Chondrocyte (in vitro differentiated cells): Measurements from ENCODE around the gene MEIS1. TPM values are rescaled to one million over a fixed set of nuclear protein-coding genes. Genes with fewer than 3 reads are reported as not detected.

ENCODE experiments used
- DNase-seq: peaks from one replicate; pipeline ENCODE4 v3.0.0; 2021; ENCODE audit warnings: mixed read lengths, low spot score
- H3K27ac Mint-ChIP-seq: one replicate; pipeline ENCODE4 v1.8.0; 2021; ENCODE audit warnings: mild to moderate bottlenecking, moderate library complexity, mixed read lengths; ENCODE audit not compliant: unreplicated experiment
- H3K27me3 Mint-ChIP-seq: 2 replicates; pipeline ENCODE4 v1.8.0; 2021; ENCODE audit warnings: low read depth, mixed read lengths
- H3K36me3 Mint-ChIP-seq: 2 replicates; pipeline ENCODE4 v1.8.0; 2021; ENCODE audit warnings: low read depth, mixed read lengths
- H3K4me1 Mint-ChIP-seq: 2 replicates; pipeline ENCODE4 v1.8.0; 2021; ENCODE audit warnings: low read depth, mild to moderate bottlenecking, mixed read lengths
- H3K4me3 Mint-ChIP-seq: one replicate; pipeline ENCODE4 v1.8.0; 2021; ENCODE audit warnings: mild to moderate bottlenecking, moderate library complexity, mixed read lengths; ENCODE audit not compliant: unreplicated experiment
- H3K9me3 Mint-ChIP-seq: 2 replicates; pipeline ENCODE4 v1.8.0; 2021; ENCODE audit warnings: low read depth, mixed read lengths
- total RNA-seq: library from RNA; stranded (reverse); gene quantifications from 3 replicates; pipeline ENCODE4 v1.2.1, GENCODE V29; 2021
- TF ChIP-seq, protein P1 (sequence below): fragments of 200-600 bp; sonication (generic); IDR thresholded peaks from 2 replicates; pipeline ENCODE4 v1.5.0; 2021; ENCODE audit warnings: antibody characterized with exemption, mild to moderate bottlenecking, moderate library complexity

MEIS1 gene
- total RNA-seq, 1 donor from 2014 or later = 18.5 TPM

DNA sequence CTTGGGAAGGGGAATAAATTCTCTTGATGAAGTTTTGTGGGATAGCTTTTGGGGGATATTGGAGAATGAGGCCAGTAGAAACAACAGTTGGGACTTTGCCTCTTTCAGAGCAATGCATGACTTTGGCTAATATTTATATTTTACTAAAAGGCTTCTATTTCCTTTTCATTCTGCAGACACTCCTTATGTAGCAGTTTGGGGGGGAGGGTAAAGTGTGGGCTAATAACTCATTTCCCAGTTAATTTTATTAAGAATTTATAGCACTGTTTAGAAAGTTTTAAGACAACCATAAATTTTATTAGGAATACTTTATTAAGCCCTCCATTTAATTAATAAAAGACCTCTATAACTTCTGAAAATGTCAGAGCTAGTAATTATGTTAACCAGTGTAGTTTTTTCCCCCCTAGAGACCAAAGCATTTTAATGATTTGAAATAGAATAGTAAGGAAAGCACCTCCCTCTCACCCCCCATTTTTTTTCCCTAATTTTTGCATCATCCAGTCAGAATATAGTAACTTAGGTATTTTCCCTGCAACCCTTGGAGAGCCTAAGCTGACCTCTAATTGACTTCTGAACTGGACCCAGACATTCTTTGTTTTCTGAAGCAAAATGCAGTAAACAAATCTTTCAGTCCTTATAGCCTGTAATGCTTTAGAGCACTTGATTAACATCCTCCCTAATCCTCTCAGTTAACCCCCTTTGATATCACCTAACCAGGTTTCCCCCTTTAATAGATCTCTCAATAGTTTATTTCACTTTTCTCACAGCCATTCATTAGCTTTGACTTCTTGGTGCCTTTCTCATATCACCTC, 5.0 kb upstream of the MEIS1 start:
- H3K27me3 Mint-ChIP-seq = peaks cover 54% of the 10 kb centered on the region
- no peaks in the 10 kb centered on the region for H3K36me3 Mint-ChIP-seq
- no peak overlapping the region for H3K27ac Mint-ChIP-seq
- H3K9me3 Mint-ChIP-seq = no peaks in the 10 kb centered on the region
- TF ChIP-seq, protein P1, sequence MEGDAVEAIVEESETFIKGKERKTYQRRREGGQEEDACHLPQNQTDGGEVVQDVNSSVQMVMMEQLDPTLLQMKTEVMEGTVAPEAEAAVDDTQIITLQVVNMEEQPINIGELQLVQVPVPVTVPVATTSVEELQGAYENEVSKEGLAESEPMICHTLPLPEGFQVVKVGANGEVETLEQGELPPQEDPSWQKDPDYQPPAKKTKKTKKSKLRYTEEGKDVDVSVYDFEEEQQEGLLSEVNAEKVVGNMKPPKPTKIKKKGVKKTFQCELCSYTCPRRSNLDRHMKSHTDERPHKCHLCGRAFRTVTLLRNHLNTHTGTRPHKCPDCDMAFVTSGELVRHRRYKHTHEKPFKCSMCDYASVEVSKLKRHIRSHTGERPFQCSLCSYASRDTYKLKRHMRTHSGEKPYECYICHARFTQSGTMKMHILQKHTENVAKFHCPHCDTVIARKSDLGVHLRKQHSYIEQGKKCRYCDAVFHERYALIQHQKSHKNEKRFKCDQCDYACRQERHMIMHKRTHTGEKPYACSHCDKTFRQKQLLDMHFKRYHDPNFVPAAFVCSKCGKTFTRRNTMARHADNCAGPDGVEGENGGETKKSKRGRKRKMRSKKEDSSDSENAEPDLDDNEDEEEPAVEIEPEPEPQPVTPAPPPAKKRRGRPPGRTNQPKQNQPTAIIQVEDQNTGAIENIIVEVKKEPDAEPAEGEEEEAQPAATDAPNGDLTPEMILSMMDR = no peak
- DNase-seq = no peak
- no peak overlapping the region for H3K4me3 Mint-ChIP-seq
- H3K4me1 Mint-ChIP-seq = peaks cover 32% of the 10 kb centered on the region

DNA sequence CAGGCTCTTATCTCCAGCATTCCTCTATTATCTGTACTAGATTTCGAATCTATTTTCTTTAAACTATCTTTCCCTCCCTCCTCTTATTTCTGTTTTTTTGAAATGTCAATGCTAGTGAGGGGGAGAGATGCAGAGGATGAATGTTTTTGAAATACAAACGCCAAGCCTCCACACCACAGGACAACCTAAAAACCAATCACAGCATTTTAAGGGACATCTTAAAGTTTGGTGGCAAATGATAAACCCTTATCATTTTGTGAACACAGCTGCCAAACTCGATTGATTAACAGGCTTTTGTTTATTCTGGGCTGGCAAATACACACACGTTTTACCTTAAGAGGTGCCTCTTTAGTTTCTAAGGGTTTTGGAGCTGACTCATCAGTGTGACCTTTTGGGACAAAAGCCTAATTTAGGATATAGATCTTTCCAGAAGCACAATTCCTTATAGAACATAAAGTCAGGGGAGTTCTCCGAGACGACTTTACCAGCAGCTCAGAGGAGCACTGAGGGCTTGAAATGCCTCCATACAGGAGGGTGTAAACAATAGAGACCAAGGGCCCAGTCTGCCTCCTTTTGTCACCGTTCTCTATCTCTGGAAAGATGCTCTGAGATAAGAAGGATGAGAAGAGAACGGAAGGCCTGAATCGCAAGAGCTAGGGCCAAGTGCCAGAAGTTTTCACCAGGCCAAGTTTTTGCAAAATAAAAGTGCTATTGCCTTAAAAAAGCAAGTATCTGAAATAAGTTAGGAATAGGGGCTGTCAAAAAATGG, 4.2 kb upstream of the MEIS1 start:
- no peaks in the 10 kb centered on the region for H3K36me3 Mint-ChIP-seq
- TF ChIP-seq, protein P1 = no peak
- peaks cover 30% of the 10 kb centered on the region for H3K4me1 Mint-ChIP-seq
- H3K4me3 Mint-ChIP-seq = no peak overlapping the region
- peaks cover 49% of the 10 kb centered on the region for H3K27me3 Mint-ChIP-seq
- DNase-seq = no peak
- no peak overlapping the region for H3K27ac Mint-ChIP-seq
- H3K9me3 Mint-ChIP-seq = no peaks in the 10 kb centered on the region

DNA sequence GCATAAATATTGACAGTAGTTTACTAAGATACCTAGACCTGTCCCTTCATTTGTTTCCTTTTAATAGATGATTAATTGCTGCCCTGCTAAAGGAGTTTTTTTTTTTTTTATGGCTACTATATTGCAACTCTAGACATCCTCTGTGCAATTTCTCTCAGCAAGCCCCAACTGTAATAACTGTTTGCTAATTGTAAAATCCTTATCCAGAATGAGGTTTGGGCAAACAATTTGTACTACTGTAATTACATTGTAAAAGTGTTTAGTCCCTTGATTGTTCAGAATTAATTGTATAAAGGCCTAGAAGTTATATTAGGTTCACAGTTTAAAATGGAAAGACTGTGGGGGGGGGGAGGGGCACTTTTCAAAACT, 3.7 kb upstream of the MEIS1 start:
- Mint-ChIP-seq H3K9me3 (no peaks in the 10 kb centered on the region), H3K27ac (no peak overlapping the region), H3K27me3 (peaks cover 43% of the 10 kb centered on the region), H3K4me1 (peaks cover 25% of the 10 kb centered on the region), H3K4me3 (no peak overlapping the region), H3K36me3 (no peaks in the 10 kb centered on the region)
- no peak for DNase-seq
- TF ChIP-seq, protein P1 = no peak

DNA sequence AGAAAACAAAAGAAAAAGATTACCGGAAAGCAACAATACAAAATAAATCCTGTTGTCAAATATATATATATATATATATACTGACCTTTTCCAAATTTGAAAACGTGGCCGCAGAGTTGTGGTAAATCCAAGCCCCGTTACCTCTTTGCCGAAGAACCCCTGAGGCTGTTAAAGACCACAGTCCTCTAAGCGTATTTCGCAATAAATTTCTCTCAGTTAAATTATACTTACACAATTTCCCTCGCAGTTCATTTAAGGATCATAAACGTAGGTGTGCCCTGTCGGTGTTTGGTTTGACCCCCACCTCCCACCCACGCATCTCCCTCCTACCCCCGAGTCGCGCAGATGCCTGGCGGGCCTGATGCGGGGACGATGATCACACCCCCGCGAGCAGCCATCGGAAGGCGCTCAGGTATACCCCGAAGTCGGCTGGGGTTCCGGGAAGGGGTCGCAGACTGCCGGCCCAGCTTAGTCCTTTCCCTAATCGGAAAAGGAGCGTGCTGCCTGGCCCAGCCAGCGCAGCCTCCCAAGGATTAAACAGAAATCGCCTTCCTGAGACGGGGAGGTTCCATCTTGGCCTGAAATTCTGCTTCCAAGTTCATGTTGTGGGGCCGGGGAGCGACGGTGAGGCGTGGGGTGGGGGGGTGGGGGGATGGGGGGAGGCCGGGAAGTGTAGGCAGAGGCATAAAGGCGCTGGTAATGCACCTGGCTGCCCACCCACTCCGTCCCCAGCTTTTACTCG, 2.9 kb upstream of the MEIS1 start:
- TF ChIP-seq, protein P1 = no peak
- Mint-ChIP-seq H3K27ac (no peak overlapping the region), H3K4me3 (peak overlapping the region; percentile 95)

More for the DNA sequence above, 2.9 kb upstream of the MEIS1 start:
- Mint-ChIP-seq H3K27me3 (peaks cover 42% of the 10 kb centered on the region), H3K4me1 (peaks cover 22% of the 10 kb centered on the region), H3K36me3 (no peaks in the 10 kb centered on the region), H3K9me3 (no peaks in the 10 kb centered on the region)
- DNase-seq = no peak
